Body of pancreas (tissue), 4 donors: Measurements from ENCODE around the gene IL36A.

Experiments used
- POLR2A ChIP-seq, 3 donors: fragments of 450-650 bp; IDR thresholded peaks; one replicate each; pipeline ENCODE4 v1.6.1; 2016; ENCODE audit warnings: antibody characterized with exemption in 3 of 3, mild to moderate bottlenecking in 2 of 3
- TF ChIP-seq, protein P1 (sequence below), 7 experiments: fragments of 450-650 bp in 4 of 7; fragments of 200-600 bp in 3 of 7; sonication (generic) in 3 of 7; IDR thresholded peaks; one replicate each; pipeline ENCODE4 v1.5.1; 2016 to 2019; ENCODE audit warnings: antibody characterized with exemption in 7 of 7

DNA sequence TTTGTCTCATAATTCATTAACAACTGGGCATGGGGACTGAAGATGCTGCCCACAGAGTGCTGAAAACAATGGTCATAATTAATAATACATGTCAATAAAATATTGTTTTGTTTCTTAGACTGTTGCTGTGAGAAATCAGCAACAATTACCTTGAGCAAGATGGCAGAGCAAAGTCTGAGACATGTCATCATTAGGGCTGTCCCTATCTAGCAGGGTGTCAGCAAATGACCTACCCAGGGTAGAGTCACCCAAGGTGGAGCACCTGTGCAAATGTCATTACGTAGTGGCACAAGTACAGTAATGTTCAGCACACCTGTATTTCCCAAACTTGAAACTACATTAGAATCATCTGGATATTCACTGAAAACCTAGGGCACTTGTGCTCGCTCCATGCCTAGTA, 10.6 kb upstream of the IL36A start:
- TF ChIP-seq, protein P1, sequence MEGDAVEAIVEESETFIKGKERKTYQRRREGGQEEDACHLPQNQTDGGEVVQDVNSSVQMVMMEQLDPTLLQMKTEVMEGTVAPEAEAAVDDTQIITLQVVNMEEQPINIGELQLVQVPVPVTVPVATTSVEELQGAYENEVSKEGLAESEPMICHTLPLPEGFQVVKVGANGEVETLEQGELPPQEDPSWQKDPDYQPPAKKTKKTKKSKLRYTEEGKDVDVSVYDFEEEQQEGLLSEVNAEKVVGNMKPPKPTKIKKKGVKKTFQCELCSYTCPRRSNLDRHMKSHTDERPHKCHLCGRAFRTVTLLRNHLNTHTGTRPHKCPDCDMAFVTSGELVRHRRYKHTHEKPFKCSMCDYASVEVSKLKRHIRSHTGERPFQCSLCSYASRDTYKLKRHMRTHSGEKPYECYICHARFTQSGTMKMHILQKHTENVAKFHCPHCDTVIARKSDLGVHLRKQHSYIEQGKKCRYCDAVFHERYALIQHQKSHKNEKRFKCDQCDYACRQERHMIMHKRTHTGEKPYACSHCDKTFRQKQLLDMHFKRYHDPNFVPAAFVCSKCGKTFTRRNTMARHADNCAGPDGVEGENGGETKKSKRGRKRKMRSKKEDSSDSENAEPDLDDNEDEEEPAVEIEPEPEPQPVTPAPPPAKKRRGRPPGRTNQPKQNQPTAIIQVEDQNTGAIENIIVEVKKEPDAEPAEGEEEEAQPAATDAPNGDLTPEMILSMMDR (IDR thresholded peaks at IDR 0.05), result no peak
- TF ChIP-seq POLR2A (IDR thresholded peaks at IDR 0.05), result no peak
